Ovary (tissue), 9 donors: Measurements from ENCODE around the gene CCDC33. TPM values are rescaled to one million over a fixed set of nuclear protein-coding genes. Genes with fewer than 3 reads are reported as not detected.

Experiments used
- DNase-seq, 5 donors: peaks; one replicate each; pipeline ENCODE4 v3.0.0-alpha.2; 2019 to 2020
- H3K27ac ChIP-seq, 2 donors: fragments of 200-600 bp; one replicate each; pipeline versions ENCODE4 v1.5.1 to v1.8.0; 2019 to 2022
- H3K27me3 ChIP-seq: fragments of 200-600 bp; one replicate; pipeline ENCODE4 v1.8.0; 2022
- H3K36me3 ChIP-seq: fragments of 200-600 bp; sonication (generic); one replicate; pipeline ENCODE4 v1.5.1; 2019
- H3K4me1 ChIP-seq: one replicate; pipeline ENCODE4 v1.8.1; 2013; ENCODE audit warnings: mild to moderate bottlenecking, moderate library complexity; ENCODE audit not compliant: insufficient read depth
- H3K4me3 ChIP-seq: fragments of 200-600 bp; sonication (generic); one replicate; pipeline ENCODE4 v1.5.1; 2017
- H3K9me3 ChIP-seq, 2 donors: fragments of 200-600 bp in 1 of 2; sonication (generic) in 1 of 2; one replicate each; pipeline versions ENCODE4 v1.5.1 to v1.8.1; 2013 to 2019; ENCODE audit warnings: mild to moderate bottlenecking in 1 of 2, moderate library complexity in 1 of 2
- CTCF ChIP-seq, 3 donors: fragments of 450-650 bp in 2 of 3; fragments of 200-600 bp in 1 of 3; IDR thresholded peaks; one replicate each; pipeline versions ENCODE4 v1.5.1 to v1.8.0; 2016 to 2022; ENCODE audit warnings: antibody characterized with exemption in 3 of 3, mild to moderate bottlenecking in 1 of 3
- EP300 ChIP-seq: sonication (generic); formaldehyde crosslinking; IDR thresholded peaks from one replicate; pipeline ENCODE4 v1.6.1; 2017; ENCODE audit warnings: antibody characterized with exemption
- POLR2A ChIP-seq: fragments of 450-650 bp; IDR thresholded peaks from one replicate; pipeline ENCODE4 v1.6.1; 2017; ENCODE audit warnings: antibody characterized with exemption, mild to moderate bottlenecking, moderate library complexity
- WGBS, 3 donors: extraction: QIAGEN DNeasy Blood & Tissue Kit in 1 of 3; methylation state at CpG; one replicate each; pipeline versions ENCODE4 v1.1.5 to v1.1.7; 2013 to 2017; 5-methylcytosine and 5-hydroxymethylcytosine counted together
- intact Hi-C, 4 donors: fragments of 100-400 bp; cut with DNase I; formaldehyde crosslinking; loops; one replicate each; pipeline versions ENCODE4 v1.11.0 to v1.15.1; 2022 to 2023
- polyA plus RNA-seq, 2 donors: library from polyadenylated mRNA; stranded (reverse); fragments of 200-250 nt in 1 of 2; fragments of 350-450 nt in 1 of 2; fragmentation: Illumina TruSeq in 1 of 2; extraction: RNeasy Lipid Tissue Mini Kit (QIAGEN cat#74804) in 1 of 2; gene quantifications; one replicate each; pipeline ENCODE4 v1.2.3, GENCODE V29; 2013 to 2014
- total RNA-seq, 7 donors: library from RNA; depleted of rRNA in 2 of 7; stranded (reverse); fragments of >200 nt in 2 of 7; fragmentation: NEBNext Ultra II Directional in 3 of 7; extraction: Animal tissue kit (Norgen Biotek cat#: 25700) in 3 of 7; gene quantifications; one replicate each; pipeline versions ENCODE4 v1.1.0 to v1.2.4, GENCODE V29; 2016 to 2023
- donor health status: DM: no; HTN: no; CAD: no; lungs with moderate emphysema.
- donor health status: DM: no; HTN: no; CAD: no.
- donor health status: Bipolar disorder and iron deficiency.
- donor health status: DM: yes; HTN: yes; CAD: no.
- donor health status: DM: no; HTN: no; CAD: no.
- donor health status: DM: yes; HTN: yes; CAD: no.

CCDC33 gene
- total and polyA plus RNA-seq, 9 donors: 0.10 to 24.7 (median 1.9) TPM; not detected in 3

- TF ChIP-seq POLR2A (no peak), CTCF (IDR thresholded peaks at IDR 0.05) (no peak), EP300 (no peak)
- no peaks in the 10 kb centered on the region for H3K36me3 ChIP-seq
- H3K27ac ChIP-seq: no peak overlapping the region
- peaks cover 2% of the 10 kb centered on the region for H3K4me1 ChIP-seq
- no peak for DNase-seq
- 81 to 82% (median 81%) methylated on average over 6 of the region's 6 CpGs for WGBS, 3 donors
- H3K27me3 ChIP-seq: no peaks in the 10 kb centered on the region
- H3K4me3 ChIP-seq: no peak overlapping the region
- intact Hi-C loops: no loop called here
- no peaks in the 10 kb centered on the region for H3K9me3 ChIP-seq
These were observed 14.1 kb downstream of the CCDC33 start for GRCh38 chr15:74250266-74250665.

GRCh38 chr15:74251131-74251811, 15.1 kb downstream of the CCDC33 start:
- Histone ChIP-seq H3K27me3 (no peaks in the 10 kb centered on the region), H3K4me1 (peaks cover 2% of the 10 kb centered on the region), H3K36me3 (no peaks in the 10 kb centered on the region), H3K4me3 (no peak overlapping the region), H3K9me3 (no peaks in the 10 kb centered on the region), H3K27ac (no peak overlapping the region)
- intact Hi-C loops: no loop called here
- no peak for TF ChIP-seq POLR2A
- no peak for TF ChIP-seq EP300
- no peak for DNase-seq
- 74 to 88% (median 84%) methylated on average over 5 of the region's 5 CpGs for WGBS, 3 donors

GRCh38 chr15:74252291-74252690, 16.2 kb downstream of the CCDC33 start:
- Histone ChIP-seq H3K36me3 (no peaks in the 10 kb centered on the region), H3K27me3 (no peaks in the 10 kb centered on the region), H3K27ac (no peak overlapping the region), H3K4me3 (no peak overlapping the region), H3K9me3 (no peaks in the 10 kb centered on the region), H3K4me1 (peaks cover 2% of the 10 kb centered on the region)
- no peak for TF ChIP-seq EP300
- TF ChIP-seq CTCF (IDR thresholded peaks at IDR 0.05): no peak
- no peak for TF ChIP-seq POLR2A
- intact Hi-C loops: no loop called here
- peak in 1 of 5 donors; percentile 29 for DNase-seq
- 5 to 23% (median 18%) methylated on average over 6 of the region's 6 CpGs for WGBS, 3 donors

GRCh38 chr15:74252721-74253120, 16.6 kb downstream of the CCDC33 start:
- 18 to 51% (median 41%) methylated on average over 1 of the region's 1 CpG for WGBS, 3 donors
- H3K36me3 ChIP-seq: no peaks in the 10 kb centered on the region

More at GRCh38 chr15:74252721-74253120, 16.6 kb downstream of the CCDC33 start:
- no peak for DNase-seq
- Histone ChIP-seq H3K27ac (no peak overlapping the region), H3K9me3 (no peaks in the 10 kb centered on the region), H3K4me3 (no peak overlapping the region), H3K27me3 (no peaks in the 10 kb centered on the region), H3K4me1 (peaks cover 2% of the 10 kb centered on the region)
- TF ChIP-seq CTCF (IDR thresholded peaks at IDR 0.05) (no peak), EP300 (no peak), POLR2A (no peak)
- intact Hi-C loops: no loop called here
